ENCODE data around the gene RPS6KA2.

GRCh38 chr6:166527849-166528248 is 99.2 kb downstream of the RPS6KA2 start:
- TF ChIP-seq CTCF (IDR thresholded peaks at IDR 0.05) (no peak), EZH2 (IDR thresholded peaks at IDR 0.05; ENCODE audit: borderline replicate concordance, insufficient read depth, low read depth, low read length, poor library complexity, severe bottlenecking) (no peak)

Measured in B cell (primary cell).